OCI-LY3 (cell line): ENCODE measurements around the gene QSOX2.

Experiments used
- EZH2phosphoT487 ChIP-seq: fragments of 200-600 bp; shearing (Covaris generic); IDR thresholded peaks from 2 replicates; pipeline ENCODE4 v1.6.1; 2018; ENCODE audit warnings: antibody characterized with exemption, mixed run types, low read depth
- TF ChIP-seq, protein P1 (sequence below): fragments of 200-600, 300-600 bp; sonication (generic); IDR thresholded peaks from 2 replicates; pipeline ENCODE4 v1.5.1; 2014; ENCODE audit warnings: antibody characterized with exemption, low read length, low read depth

DNA sequence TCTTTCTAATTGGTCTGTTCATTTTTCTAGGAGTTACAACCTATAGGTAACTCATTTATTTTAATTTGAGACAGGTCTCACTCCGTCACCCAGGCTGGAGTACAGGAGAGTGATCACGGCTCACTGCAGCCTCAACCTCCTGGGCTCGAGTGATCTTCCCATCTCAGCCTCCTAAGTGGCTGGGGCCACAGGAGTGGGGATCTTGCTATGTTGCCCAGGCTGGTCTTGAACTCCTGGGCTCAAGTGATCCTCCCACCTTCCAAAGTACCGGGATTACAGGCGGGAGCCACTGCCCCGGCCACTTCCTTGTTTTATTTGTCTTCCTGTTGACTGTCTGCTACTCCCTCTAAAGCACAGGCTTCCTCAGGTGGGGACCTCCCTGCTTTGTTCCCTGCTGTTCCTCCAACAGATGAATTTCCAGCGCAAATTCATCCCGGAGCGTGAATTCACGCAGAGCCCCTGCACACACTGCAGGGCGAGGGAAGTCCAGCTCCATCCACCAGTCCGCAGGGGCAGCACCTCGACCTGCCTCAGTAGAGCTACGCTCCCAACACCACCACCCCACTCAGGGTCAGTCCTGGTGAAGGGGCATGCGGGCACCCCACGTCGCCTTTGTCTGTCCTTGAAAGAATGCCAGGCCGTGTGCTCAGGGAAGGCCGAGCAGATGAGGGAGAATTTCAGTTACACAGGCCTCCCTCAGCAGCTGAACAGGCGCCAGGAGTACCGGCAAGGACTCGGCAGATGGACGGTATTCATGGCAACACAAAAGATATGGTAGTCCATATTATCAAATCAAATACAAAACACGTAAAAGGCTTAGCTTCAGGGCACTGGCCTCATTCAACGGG, 6.3 kb downstream of the QSOX2 start:
- TF ChIP-seq, protein P1, sequence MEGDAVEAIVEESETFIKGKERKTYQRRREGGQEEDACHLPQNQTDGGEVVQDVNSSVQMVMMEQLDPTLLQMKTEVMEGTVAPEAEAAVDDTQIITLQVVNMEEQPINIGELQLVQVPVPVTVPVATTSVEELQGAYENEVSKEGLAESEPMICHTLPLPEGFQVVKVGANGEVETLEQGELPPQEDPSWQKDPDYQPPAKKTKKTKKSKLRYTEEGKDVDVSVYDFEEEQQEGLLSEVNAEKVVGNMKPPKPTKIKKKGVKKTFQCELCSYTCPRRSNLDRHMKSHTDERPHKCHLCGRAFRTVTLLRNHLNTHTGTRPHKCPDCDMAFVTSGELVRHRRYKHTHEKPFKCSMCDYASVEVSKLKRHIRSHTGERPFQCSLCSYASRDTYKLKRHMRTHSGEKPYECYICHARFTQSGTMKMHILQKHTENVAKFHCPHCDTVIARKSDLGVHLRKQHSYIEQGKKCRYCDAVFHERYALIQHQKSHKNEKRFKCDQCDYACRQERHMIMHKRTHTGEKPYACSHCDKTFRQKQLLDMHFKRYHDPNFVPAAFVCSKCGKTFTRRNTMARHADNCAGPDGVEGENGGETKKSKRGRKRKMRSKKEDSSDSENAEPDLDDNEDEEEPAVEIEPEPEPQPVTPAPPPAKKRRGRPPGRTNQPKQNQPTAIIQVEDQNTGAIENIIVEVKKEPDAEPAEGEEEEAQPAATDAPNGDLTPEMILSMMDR: no peak
- no peak for TF ChIP-seq EZH2phosphoT487
